Measurements from ENCODE around the gene ORC3.

Gene ORC3

GRCh38 chr6:87675004-87675681 is 85.2 kb downstream of the ORC3 start:
- H3K79me1 ChIP-seq (replicated peaks; ENCODE audit: low read length, poor library complexity, severe bottlenecking): peaks cover 7% of the 10 kb centered on the region
- no peak overlapping the region for H3K14ac ChIP-seq (ENCODE audit: low read length in 2 of 2)
- H3K4me2 ChIP-seq (ENCODE audit: low read length, poor library complexity, severe bottlenecking): no peak overlapping the region
- no peak overlapping the region for H2BK15ac ChIP-seq (ENCODE audit: low read depth, poor library complexity, severe bottlenecking)
- peaks cover 12 to 76% of the 10 kb centered on the region in 2 experiments for H3K36me3 ChIP-seq (ENCODE audit: control insufficient read depth in 1 of 2, insufficient read depth in 2 of 2, low read depth in 1 of 2, low read length in 2 of 2)
- no peak overlapping the region for H2BK12ac ChIP-seq (ENCODE audit: low read length in 2 of 2)
- H2BK5ac ChIP-seq (ENCODE audit: low read depth, low read length, poor library complexity, severe bottlenecking): no peak overlapping the region
- WGBS: 100% methylated on average over 4 of the region's 4 CpGs
- H3K27ac ChIP-seq (ENCODE audit: low read length, poor library complexity, severe bottlenecking): no peak overlapping the region
- DNase-seq: no peak
- no peak overlapping the region for H3K18ac ChIP-seq (ENCODE audit: low read depth in 1 of 2, low read length in 2 of 2)
- H3K9me3 ChIP-seq (ENCODE audit: control insufficient read depth, low read length): no peaks in the 10 kb centered on the region
- H4K91ac ChIP-seq (ENCODE audit: low read length): no peak overlapping the region
- no peak overlapping the region for H3K4ac ChIP-seq (ENCODE audit: low read depth in 1 of 2, low read length in 2 of 2)
- H2AFZ ChIP-seq (ENCODE audit: low read depth, low read length): no peak overlapping the region
- H2AK5ac ChIP-seq (ENCODE audit: low read length, severe bottlenecking): no peak overlapping the region
- H3K27me3 ChIP-seq (ENCODE audit: control insufficient read depth in 1 of 2, insufficient read depth in 1 of 2, low read length in 2 of 2): no peaks in the 10 kb centered on the region
- peaks cover 2% of the 10 kb centered on the region for H3K4me1 ChIP-seq (ENCODE audit: control insufficient read depth, insufficient read depth, low read depth, low read length)
- H3K9ac ChIP-seq (ENCODE audit: low read length): no peak overlapping the region
- no peak overlapping the region for H3K23ac ChIP-seq (ENCODE audit: low read length in 2 of 2)
- H4K8ac ChIP-seq (ENCODE audit: low read length): no peak overlapping the region
- no peak overlapping the region for H2BK120ac ChIP-seq (ENCODE audit: low read depth, low read length)
- H3K4me3 ChIP-seq (ENCODE audit: insufficient read depth in 1 of 2, low read depth in 1 of 2, low read length in 2 of 2): no peak overlapping the region

GRCh38 chr6:87682310-87682709 is 92.4 kb downstream of the ORC3 start:
- Histone ChIP-seq H2AK5ac (ENCODE audit: low read length, severe bottlenecking) (no peak overlapping the region), H2AFZ (ENCODE audit: low read depth, low read length) (no peak overlapping the region), H2BK12ac (ENCODE audit: low read length in 2 of 2) (no peak overlapping the region), H3K9me3 (ENCODE audit: control insufficient read depth, low read length) (no peaks in the 10 kb centered on the region), H3K27ac (ENCODE audit: low read length, poor library complexity, severe bottlenecking) (no peak overlapping the region), H2BK120ac (ENCODE audit: low read depth, low read length) (no peak overlapping the region), H3K9ac (ENCODE audit: low read length) (no peak overlapping the region), H3K36me3 (ENCODE audit: control insufficient read depth in 1 of 2, insufficient read depth in 2 of 2, low read depth in 1 of 2, low read length in 2 of 2) (peaks cover 3 to 30% of the 10 kb centered on the region in 2 experiments), H3K14ac (ENCODE audit: low read length in 2 of 2) (no peak overlapping the region), H2BK5ac (ENCODE audit: low read depth, low read length, poor library complexity, severe bottlenecking) (no peak overlapping the region), H3K79me1 (replicated peaks; ENCODE audit: low read length, poor library complexity, severe bottlenecking) (no peaks in the 10 kb centered on the region), H3K4me1 (ENCODE audit: control insufficient read depth, insufficient read depth, low read depth, low read length) (peaks cover 3% of the 10 kb centered on the region), H3K4me2 (ENCODE audit: low read length, poor library complexity, severe bottlenecking) (no peak overlapping the region), H3K4me3 (ENCODE audit: insufficient read depth in 1 of 2, low read depth in 1 of 2, low read length in 2 of 2) (no peak overlapping the region), H3K27me3 (ENCODE audit: control insufficient read depth in 1 of 2, insufficient read depth in 1 of 2, low read length in 2 of 2) (no peaks in the 10 kb centered on the region), H2BK15ac (ENCODE audit: low read depth, poor library complexity, severe bottlenecking) (no peak overlapping the region), H3K23ac (ENCODE audit: low read length in 2 of 2) (no peak overlapping the region), H4K91ac (ENCODE audit: low read length) (no peak overlapping the region), H3K4ac (ENCODE audit: low read depth in 1 of 2, low read length in 2 of 2) (no peak overlapping the region), H3K18ac (ENCODE audit: low read depth in 1 of 2, low read length in 2 of 2) (no peak overlapping the region), H4K8ac (ENCODE audit: low read length) (no peak overlapping the region)
- no peak for DNase-seq

GRCh38 chr6:87683890-87684289 is 94.0 kb downstream of the ORC3 start:
- no peak overlapping the region for H3K18ac ChIP-seq (ENCODE audit: low read depth in 1 of 2, low read length in 2 of 2)
- no peak overlapping the region for H4K91ac ChIP-seq (ENCODE audit: low read length)

GRCh38 chr6:87684895-87685654 is 95.1 kb downstream of the ORC3 start:
- Histone ChIP-seq H3K18ac (ENCODE audit: low read depth in 1 of 2, low read length in 2 of 2) (no peak overlapping the region), H3K4me1 (ENCODE audit: control insufficient read depth, insufficient read depth, low read depth, low read length) (peaks cover 9% of the 10 kb centered on the region), H3K4me3 (ENCODE audit: insufficient read depth in 1 of 2, low read depth in 1 of 2, low read length in 2 of 2) (no peak overlapping the region), H4K8ac (ENCODE audit: low read length) (no peak overlapping the region), H2BK12ac (ENCODE audit: low read length in 2 of 2) (no peak overlapping the region), H4K91ac (ENCODE audit: low read length) (no peak overlapping the region), H3K14ac (ENCODE audit: low read length in 2 of 2) (no peak overlapping the region), H3K4ac (ENCODE audit: low read depth in 1 of 2, low read length in 2 of 2) (no peak overlapping the region), H2BK5ac (ENCODE audit: low read depth, low read length, poor library complexity, severe bottlenecking) (no peak overlapping the region), H3K79me1 (replicated peaks; ENCODE audit: low read length, poor library complexity, severe bottlenecking) (no peaks in the 10 kb centered on the region), H2AK5ac (ENCODE audit: low read length, severe bottlenecking) (no peak overlapping the region), H2AFZ (ENCODE audit: low read depth, low read length) (no peak overlapping the region), H3K27ac (ENCODE audit: low read length, poor library complexity, severe bottlenecking) (no peak overlapping the region), H2BK15ac (ENCODE audit: low read depth, poor library complexity, severe bottlenecking) (no peak overlapping the region), H3K9ac (ENCODE audit: low read length) (no peak overlapping the region), H3K27me3 (ENCODE audit: control insufficient read depth in 1 of 2, insufficient read depth in 1 of 2, low read length in 2 of 2) (no peaks in the 10 kb centered on the region), H3K4me2 (ENCODE audit: low read length, poor library complexity, severe bottlenecking) (no peak overlapping the region), H3K9me3 (ENCODE audit: control insufficient read depth, low read length) (no peaks in the 10 kb centered on the region), H3K23ac (ENCODE audit: low read length in 2 of 2) (no peak overlapping the region), H2BK120ac (ENCODE audit: low read depth, low read length) (no peak overlapping the region), H3K36me3 (ENCODE audit: control insufficient read depth in 1 of 2, insufficient read depth in 2 of 2, low read depth in 1 of 2, low read length in 2 of 2) (peaks cover 3 to 8% of the 10 kb centered on the region in 2 experiments)
- DNase-seq: no peak
- WGBS: 100% methylated on average over 1 of the region's 1 CpG

More at GRCh38 chr6:87683890-87684289, 94.0 kb downstream of the ORC3 start:
- no peak for DNase-seq
- H2BK5ac ChIP-seq (ENCODE audit: low read depth, low read length, poor library complexity, severe bottlenecking): no peak overlapping the region
- H3K27me3 ChIP-seq (ENCODE audit: control insufficient read depth in 1 of 2, insufficient read depth in 1 of 2, low read length in 2 of 2): no peaks in the 10 kb centered on the region
- H3K14ac ChIP-seq (ENCODE audit: low read length in 2 of 2): no peak overlapping the region
- peaks cover 4% of the 10 kb centered on the region for H3K4me1 ChIP-seq (ENCODE audit: control insufficient read depth, insufficient read depth, low read depth, low read length)
- H2BK120ac ChIP-seq (ENCODE audit: low read depth, low read length): no peak overlapping the region
- H3K79me1 ChIP-seq (replicated peaks; ENCODE audit: low read length, poor library complexity, severe bottlenecking): no peaks in the 10 kb centered on the region
- no peak overlapping the region for H2AFZ ChIP-seq (ENCODE audit: low read depth, low read length)
- 89% methylated on average over 3 of the region's 3 CpGs for WGBS
- no peak overlapping the region for H3K4ac ChIP-seq (ENCODE audit: low read depth in 1 of 2, low read length in 2 of 2)
- peaks cover 3 to 18% of the 10 kb centered on the region in 2 experiments for H3K36me3 ChIP-seq (ENCODE audit: control insufficient read depth in 1 of 2, insufficient read depth in 2 of 2, low read depth in 1 of 2, low read length in 2 of 2)
- H3K27ac ChIP-seq (ENCODE audit: low read length, poor library complexity, severe bottlenecking): no peak overlapping the region
- no peak overlapping the region for H3K4me2 ChIP-seq (ENCODE audit: low read length, poor library complexity, severe bottlenecking)
- H3K23ac ChIP-seq (ENCODE audit: low read length in 2 of 2): no peak overlapping the region
- no peak overlapping the region for H2BK15ac ChIP-seq (ENCODE audit: low read depth, poor library complexity, severe bottlenecking)
- no peaks in the 10 kb centered on the region for H3K9me3 ChIP-seq (ENCODE audit: control insufficient read depth, low read length)
- no peak overlapping the region for H3K9ac ChIP-seq (ENCODE audit: low read length)
- no peak overlapping the region for H4K8ac ChIP-seq (ENCODE audit: low read length)
- no peak overlapping the region for H2AK5ac ChIP-seq (ENCODE audit: low read length, severe bottlenecking)
- no peak overlapping the region for H3K4me3 ChIP-seq (ENCODE audit: insufficient read depth in 1 of 2, low read depth in 1 of 2, low read length in 2 of 2)
- no peak overlapping the region for H2BK12ac ChIP-seq (ENCODE audit: low read length in 2 of 2)
